ENCODE data around the gene LINC00237. TPM values are rescaled to one million over a fixed set of nuclear protein-coding genes. Genes with fewer than 3 reads are reported as not detected.

The LINC00237 gene
- under 1 TPM in 1 of 7 donors, not detected in 6; 0.72 TPM for total RNA-seq
- not detected for polyA plus RNA-seq
- long read RNA-seq, donor 1 = 0 reads
- long read RNA-seq, donor 2, partial matches to known transcripts = 45 of 52 reads
- long read RNA-seq, donor 2, other reads (novel, unspliced or antisense) = 7 of 52 reads
- long read RNA-seq, donor 3 = 0 reads

GRCh38 chr20:21106171-21107017 is at the start of gene LINC00237:
Gene LINC00237, minus strand, starts transcription at chr20:21106358.
- TF ChIP-seq CTCF (IDR thresholded peaks at IDR 0.05) (no peak), POLR2A (IDR thresholded peaks at IDR 0.05) (no peak), EP300 (IDR thresholded peaks at IDR 0.05) (no peak)
- no peak within 1 kb of the TSS for H3K27ac ChIP-seq
- intact Hi-C loops (cut with DNase I) = no loop called here
- H3K4me1 ChIP-seq (ENCODE audit: insufficient read depth) = peaks cover 3% of the 10 kb centered on the region
- no peak within 1 kb of the TSS for H3K4me3 ChIP-seq
- peaks cover 4% of the 10 kb centered on the region for H3K27me3 ChIP-seq
- 7 to 8% (median 7%) methylated on average over 43 of the region's 43 CpGs for WGBS, 3 donors
- no peaks in the 10 kb centered on the region for H3K9me3 ChIP-seq
- no peaks in the 10 kb centered on the region for H3K36me3 ChIP-seq
- no peak for DNase-seq

- Histone ChIP-seq H3K27ac (no peak overlapping the region), H3K4me1 (ENCODE audit: insufficient read depth) (no peaks in the 10 kb centered on the region), H3K9me3 (no peaks in the 10 kb centered on the region), H3K27me3 (no peaks in the 10 kb centered on the region), H3K36me3 (no peaks in the 10 kb centered on the region), H3K4me3 (no peak overlapping the region)
- intact Hi-C loops (cut with DNase I) = no loop called here
- WGBS, 3 donors = 97% methylated on average over 5 of the region's 5 CpGs
- no peak for DNase-seq
- TF ChIP-seq EP300 (IDR thresholded peaks at IDR 0.05) (no peak), CTCF (IDR thresholded peaks at IDR 0.05) (no peak), POLR2A (IDR thresholded peaks at IDR 0.05) (no peak)
Measured at GRCh38 chr20:21155268-21155667, 49.1 kb upstream of the LINC00237 start.

- WGBS, 3 donors = 32 to 57% (median 46%) methylated on average over 2 of the region's 2 CpGs
- H3K9me3 ChIP-seq = no peaks in the 10 kb centered on the region
- no peak for TF ChIP-seq POLR2A (IDR thresholded peaks at IDR 0.05)
- TF ChIP-seq CTCF (IDR thresholded peaks at IDR 0.05) = no peak
- TF ChIP-seq EP300 (IDR thresholded peaks at IDR 0.05) = no peak
- no peaks in the 10 kb centered on the region for H3K27me3 ChIP-seq
- intact Hi-C loops (cut with DNase I) = no loop called here
- no peak for DNase-seq
- H3K4me1 ChIP-seq (ENCODE audit: insufficient read depth) = no peaks in the 10 kb centered on the region
- no peak overlapping the region for H3K27ac ChIP-seq
- no peak overlapping the region for H3K4me3 ChIP-seq
- no peaks in the 10 kb centered on the region for H3K36me3 ChIP-seq
Measured at GRCh38 chr20:21154692-21155091, 48.5 kb upstream of the LINC00237 start.

GRCh38 chr20:21151791-21152190 is 45.6 kb upstream of the LINC00237 start:
- no peak overlapping the region for H3K4me3 ChIP-seq
- no peaks in the 10 kb centered on the region for H3K9me3 ChIP-seq
- intact Hi-C loops (cut with DNase I) = no loop called here
- H3K4me1 ChIP-seq (ENCODE audit: insufficient read depth) = no peaks in the 10 kb centered on the region
- no peak overlapping the region for H3K27ac ChIP-seq
- TF ChIP-seq CTCF (IDR thresholded peaks at IDR 0.05) (no peak), EP300 (IDR thresholded peaks at IDR 0.05) (no peak), POLR2A (IDR thresholded peaks at IDR 0.05) (no peak)
- no peak for DNase-seq
- H3K27me3 ChIP-seq = no peaks in the 10 kb centered on the region
- WGBS, 3 donors = 94 to 95% (median 94%) methylated on average over 5 of the region's 5 CpGs
- no peaks in the 10 kb centered on the region for H3K36me3 ChIP-seq

Measured in ovary (tissue), 10 donors.